OCI-M1 (cell line): ENCODE data around the gene ZNF772.

Experiments
- DNase-seq: peaks from one replicate; lab custom pipeline; 2025; lab: John Stamatoyannopoulos, UW

The ZNF772 gene

GRCh38 chr19:57435062-57435978 lies 42.0 kb downstream of the ZNF772 start, which contains the start of gene ZNF749:
Gene ZNF749 (plus strand): TSS chr19:57435325. CDS start chr19:57435579, 254 bp downstream.
- peak; percentile 99 for DNase-seq

- DNase-seq: no peak
These were observed 42.8 kb downstream of the ZNF772 start for GRCh38 chr19:57434386-57435061.

- no peak for DNase-seq
These were observed 56.3 kb downstream of the ZNF772 start for GRCh38 chr19:57421037-57421436.

- no peak for DNase-seq
These were observed 57.9 kb downstream of the ZNF772 start for GRCh38 chr19:57419439-57419838.
